Measurements from ENCODE around the gene STC2.

GRCh38 chr5:173313351-173313801, 14.8 kb downstream of the STC2 start:
- no peak for TF ChIP-seq CTCF (IDR thresholded peaks at IDR 0.05; ENCODE audit: control extremely low read depth in 1 of 3, insufficient read depth in 1 of 3, low read depth in 1 of 3, low read length in 3 of 3)
- no peak for TF ChIP-seq CBX8 (IDR thresholded peaks at IDR 0.05; ENCODE audit: borderline replicate concordance, low read depth, low read length)
- no peak for TF ChIP-seq GTF2F1 (IDR thresholded peaks at IDR 0.05; ENCODE audit: borderline replicate concordance, low read depth, low read length)
- no peak for TF ChIP-seq SIN3A (conservative IDR thresholded peaks at IDR 0.05 in 1 of 2, IDR thresholded peaks at IDR 0.05 in 1 of 2; ENCODE audit: low read depth in 1 of 2, low read length in 2 of 2)
- no peak for TF ChIP-seq SRF (IDR thresholded peaks at IDR 0.05; ENCODE audit: low read depth, low read length)
- no peak for TF ChIP-seq RXRA (IDR thresholded peaks at IDR 0.05; ENCODE audit: insufficient read depth, low read depth, low read length)
- no peak for TF ChIP-seq USF2 (IDR thresholded peaks at IDR 0.05; ENCODE audit: low read length)
- TF ChIP-seq CHD7 (IDR thresholded peaks at IDR 0.05; ENCODE audit: insufficient replicate concordance, low read length), result no peak
